HEK293 (cell line): ENCODE results near the gene KIAA1328.

Experiments used
- CTCF ChIP-seq: fragments of 450-650 bp; formaldehyde crosslinking; IDR thresholded peaks from 2 replicates; pipeline ENCODE4 v1.5.1; 2016; ENCODE audit warnings: missing biosample characterization, missing genetic modification characterization
- ELK4 ChIP-seq: IDR thresholded peaks from 2 replicates; pipeline ENCODE4 v1.6.1; 2011; ENCODE audit warnings: mild to moderate bottlenecking, low read depth, low read length, borderline replicate concordance
- OSR2 ChIP-seq: fragments of 450-650 bp; formaldehyde crosslinking; IDR thresholded peaks from 2 replicates; pipeline ENCODE4 v1.5.1; 2016; ENCODE audit warnings: missing biosample characterization, missing genetic modification characterization
- TSHZ1 ChIP-seq: fragments of 450-650 bp; formaldehyde crosslinking; IDR thresholded peaks from 2 replicates; pipeline ENCODE4 v1.5.1; 2016; ENCODE audit warnings: missing biosample characterization, missing genetic modification characterization, borderline replicate concordance
- ZBTB10 ChIP-seq: fragments of 450-650 bp; formaldehyde crosslinking; IDR thresholded peaks from 2 replicates; pipeline ENCODE4 v1.5.1; 2016; ENCODE audit warnings: missing biosample characterization, missing genetic modification characterization
- ZBTB8A ChIP-seq: fragments of 450-650 bp; formaldehyde crosslinking; IDR thresholded peaks from 2 replicates; pipeline ENCODE4 v1.5.1; 2016; ENCODE audit warnings: missing biosample characterization, missing genetic modification characterization
- ZNF121 ChIP-seq: fragments of 450-650 bp; formaldehyde crosslinking; IDR thresholded peaks from 2 replicates; pipeline ENCODE4 v1.5.1; 2016; ENCODE audit warnings: missing biosample characterization, missing genetic modification characterization
- ZNF146 ChIP-seq: fragments of 450-650 bp; formaldehyde crosslinking; IDR thresholded peaks from 2 replicates; pipeline ENCODE4 v1.5.1; 2016; ENCODE audit warnings: missing biosample characterization, missing genetic modification characterization
- ZNF350 ChIP-seq: fragments of 450-650 bp; formaldehyde crosslinking; IDR thresholded peaks from 2 replicates; pipeline ENCODE4 v1.5.0; 2017; ENCODE audit warnings: missing biosample characterization, mild to moderate bottlenecking, missing genetic modification characterization
- ZNF416 ChIP-seq: fragments of 450-650 bp; formaldehyde crosslinking; IDR thresholded peaks from 2 replicates; pipeline ENCODE4 v1.5.1; 2016; ENCODE audit warnings: missing biosample characterization, missing genetic modification characterization
- ZNF423 ChIP-seq: fragments of 450-650 bp; formaldehyde crosslinking; IDR thresholded peaks from 2 replicates; pipeline ENCODE4 v1.5.1; 2016; ENCODE audit warnings: missing biosample characterization, missing genetic modification characterization
- ZNF645 ChIP-seq: fragments of 450-650 bp; formaldehyde crosslinking; IDR thresholded peaks from 2 replicates; pipeline ENCODE4; 2016; ENCODE audit warnings: missing biosample characterization, missing genetic modification characterization

GRCh38 chr18:36848609-36849008 is 19.7 kb downstream of the KIAA1328 start:
- TF ChIP-seq ZNF350 (tag by site-specific recombination) (no peak), CTCF (tag by site-specific recombination) (no peak), TSHZ1 (no peak), ELK4 (no peak), ZBTB10 (tag by site-specific recombination) (no peak), ZNF146 (no peak), ZNF645 (tag by site-specific recombination) (no peak), ZNF423 (no peak), ZBTB8A (tag by site-specific recombination) (no peak), OSR2 (tag by site-specific recombination) (no peak), ZNF416 (tag by site-specific recombination) (no peak), ZNF121 (tag by site-specific recombination) (no peak)
